Measurements from ENCODE around the gene NHSL2. TPM values are rescaled to one million over a fixed set of nuclear protein-coding genes. Genes with fewer than 3 reads are reported as not detected.

Gene NHSL2
- total RNA-seq, 3 donors from 2014 or later, result 5.4 to 9.2 (median 5.8) TPM

- DNase-seq (ENCODE audit: low spot score in 2 of 2), result no peak
- Histone ChIP-seq H3K4me3 (no peak overlapping the region), H3K27ac (no peak overlapping the region), H3K9me3 (no peaks in the 10 kb centered on the region), H3K4me1 (no peaks in the 10 kb centered on the region), H3K36me3 (no peaks in the 10 kb centered on the region), H3K27me3 (peaks cover 0 to 54% of the 10 kb centered on the region in 2 donors)
- intact Hi-C loops (cut with DNase I; ENCODE audit: low total_unique reads), result no loop called here
- no peak for TF ChIP-seq POLR2AphosphoS5 (IDR thresholded peaks at IDR 0.05)
- TF ChIP-seq, protein P1, sequence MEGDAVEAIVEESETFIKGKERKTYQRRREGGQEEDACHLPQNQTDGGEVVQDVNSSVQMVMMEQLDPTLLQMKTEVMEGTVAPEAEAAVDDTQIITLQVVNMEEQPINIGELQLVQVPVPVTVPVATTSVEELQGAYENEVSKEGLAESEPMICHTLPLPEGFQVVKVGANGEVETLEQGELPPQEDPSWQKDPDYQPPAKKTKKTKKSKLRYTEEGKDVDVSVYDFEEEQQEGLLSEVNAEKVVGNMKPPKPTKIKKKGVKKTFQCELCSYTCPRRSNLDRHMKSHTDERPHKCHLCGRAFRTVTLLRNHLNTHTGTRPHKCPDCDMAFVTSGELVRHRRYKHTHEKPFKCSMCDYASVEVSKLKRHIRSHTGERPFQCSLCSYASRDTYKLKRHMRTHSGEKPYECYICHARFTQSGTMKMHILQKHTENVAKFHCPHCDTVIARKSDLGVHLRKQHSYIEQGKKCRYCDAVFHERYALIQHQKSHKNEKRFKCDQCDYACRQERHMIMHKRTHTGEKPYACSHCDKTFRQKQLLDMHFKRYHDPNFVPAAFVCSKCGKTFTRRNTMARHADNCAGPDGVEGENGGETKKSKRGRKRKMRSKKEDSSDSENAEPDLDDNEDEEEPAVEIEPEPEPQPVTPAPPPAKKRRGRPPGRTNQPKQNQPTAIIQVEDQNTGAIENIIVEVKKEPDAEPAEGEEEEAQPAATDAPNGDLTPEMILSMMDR (IDR thresholded peaks at IDR 0.05), result no peak
These were observed 99.1 kb downstream of the NHSL2 start for GRCh38 chrX:72009731-72010130.

DNA sequence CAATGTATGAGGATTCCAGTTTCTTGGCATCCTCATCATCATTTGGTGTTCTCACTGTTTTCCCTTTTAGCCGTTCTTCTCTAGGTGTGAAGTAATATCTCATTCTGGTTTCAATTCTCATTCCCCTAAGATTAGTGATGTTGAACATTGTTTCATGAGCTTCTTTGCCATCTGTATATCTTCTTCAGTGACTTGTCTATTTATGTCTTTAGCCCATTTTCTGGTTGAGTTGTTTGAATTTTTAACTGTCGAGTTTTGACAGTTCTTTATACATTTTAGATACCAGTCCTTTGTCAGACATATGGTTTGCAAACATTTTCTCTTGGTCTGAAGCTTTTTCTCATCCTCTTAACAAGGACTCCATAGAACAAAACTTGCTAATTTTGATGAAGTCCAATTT lies 101.1 kb downstream of the NHSL2 start:
- intact Hi-C loops (cut with DNase I; ENCODE audit: low total_unique reads), result no loop called here
- no peak overlapping the region for H3K27ac ChIP-seq

DNA sequence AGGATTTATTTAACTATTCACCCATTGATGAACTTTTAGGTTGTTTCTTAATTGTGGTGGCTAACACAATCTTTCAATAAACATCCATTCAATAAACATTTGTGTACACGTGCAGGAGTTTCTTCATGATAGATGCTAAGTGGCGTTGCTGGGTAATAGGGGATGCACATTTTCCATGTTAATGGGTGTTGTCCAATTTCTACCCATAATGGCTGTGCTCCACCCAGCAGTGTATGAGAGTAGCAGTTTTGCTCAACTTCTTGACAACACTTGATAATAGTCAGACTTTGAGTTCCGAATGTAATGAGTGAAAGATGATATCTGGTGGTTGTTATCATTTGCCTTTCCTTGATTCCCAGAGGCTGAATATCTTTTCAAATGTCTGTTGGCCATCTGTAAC lies 104.7 kb downstream of the NHSL2 start:
- Histone ChIP-seq H3K4me3 (no peak overlapping the region), H3K4me1 (no peaks in the 10 kb centered on the region), H3K27me3 (peaks cover 0 to 46% of the 10 kb centered on the region in 2 donors), H3K27ac (no peak overlapping the region), H3K36me3 (no peaks in the 10 kb centered on the region), H3K9me3 (no peaks in the 10 kb centered on the region)
- DNase-seq (ENCODE audit: low spot score in 2 of 2), result no peak
- TF ChIP-seq, protein P1 (IDR thresholded peaks at IDR 0.05), result no peak
- no peak for TF ChIP-seq POLR2AphosphoS5 (IDR thresholded peaks at IDR 0.05)
- intact Hi-C loops (cut with DNase I; ENCODE audit: low total_unique reads), result no loop called here

More for the DNA sequence above, 101.1 kb downstream of the NHSL2 start:
- DNase-seq (ENCODE audit: low spot score in 2 of 2), result no peak
- H3K27me3 ChIP-seq, result peaks cover 0 to 39% of the 10 kb centered on the region in 2 donors
- H3K36me3 ChIP-seq, result no peaks in the 10 kb centered on the region
- H3K4me1 ChIP-seq, result no peaks in the 10 kb centered on the region
- no peaks in the 10 kb centered on the region for H3K9me3 ChIP-seq
- H3K4me3 ChIP-seq, result no peak overlapping the region
- TF ChIP-seq POLR2A (IDR thresholded peaks at IDR 0.05), result no peak

DNA sequence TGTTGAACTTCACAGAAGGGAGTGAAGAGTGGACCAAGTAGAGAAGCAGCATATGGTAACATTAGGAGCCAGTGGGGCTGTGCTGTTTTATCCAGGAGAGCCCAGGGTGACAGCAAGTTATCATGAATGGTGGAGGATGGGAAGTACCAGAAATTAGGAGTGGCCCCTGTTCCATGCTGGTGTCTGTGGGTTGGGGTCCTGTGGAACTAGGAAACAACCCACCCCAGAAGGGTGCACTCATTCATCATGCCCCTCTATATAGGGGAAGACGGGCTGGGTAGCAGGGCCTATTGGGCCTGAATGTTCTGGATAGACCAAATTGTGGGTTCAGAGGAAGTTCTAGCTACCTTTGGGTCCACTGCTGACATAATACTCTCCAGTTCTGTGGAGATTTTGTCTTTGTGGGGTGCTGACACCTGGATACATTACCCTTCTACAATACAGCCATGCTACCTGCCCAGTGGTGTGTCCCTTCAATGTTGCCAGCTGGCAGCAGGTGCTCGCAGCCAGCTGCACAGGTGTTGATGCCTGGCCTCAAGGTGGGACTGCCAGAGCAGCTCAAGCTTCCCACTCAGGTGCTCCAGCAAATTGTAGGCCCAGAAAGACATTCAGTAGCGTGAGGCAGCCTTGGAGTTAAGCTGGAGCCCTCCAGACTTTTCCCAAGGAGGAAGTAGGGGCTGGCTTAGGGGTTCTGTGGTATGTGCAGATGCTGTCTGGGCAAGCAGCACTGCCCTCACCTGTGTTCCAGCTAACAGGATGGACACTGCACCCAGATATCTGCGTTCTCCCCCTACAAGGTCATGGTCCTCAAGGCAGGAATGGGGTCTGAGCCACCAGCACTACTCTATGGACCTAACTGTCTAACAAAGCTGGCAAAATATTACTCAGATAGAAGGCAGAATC lies 106.5 kb downstream of the NHSL2 start:
- DNase-seq (ENCODE audit: low spot score in 2 of 2), result no peak
- intact Hi-C loops (cut with DNase I; ENCODE audit: low total_unique reads), result no loop called here

GRCh38 chrX:72018277-72019112 lies 107.8 kb downstream of the NHSL2 start:
- Histone ChIP-seq H3K9me3 (no peaks in the 10 kb centered on the region), H3K36me3 (no peaks in the 10 kb centered on the region), H3K4me1 (no peaks in the 10 kb centered on the region), H3K4me3 (peak overlapping the region; percentile 17 to 44 (median 28)), H3K27ac (peak overlapping the region; percentile 39 to 56), H3K27me3 (peaks cover 0 to 60% of the 10 kb centered on the region in 2 donors)
- peak; percentile 81 to 84 for DNase-seq (ENCODE audit: low spot score in 2 of 2)
- intact Hi-C loops (cut with DNase I; ENCODE audit: low total_unique reads), result no loop called here
- no peak for TF ChIP-seq POLR2AphosphoS5 (IDR thresholded peaks at IDR 0.05)
- TF ChIP-seq, protein P1 (IDR thresholded peaks at IDR 0.05), result peak in 2 of 3 donors; percentile 31 to 67

More for the DNA sequence above, 106.5 kb downstream of the NHSL2 start:
- no peak overlapping the region for H3K27ac ChIP-seq
- TF ChIP-seq, protein P1 (IDR thresholded peaks at IDR 0.05), result no peak
- TF ChIP-seq POLR2A (IDR thresholded peaks at IDR 0.05) (no peak), POLR2AphosphoS5 (IDR thresholded peaks at IDR 0.05) (no peak)
- no peaks in the 10 kb centered on the region for H3K4me1 ChIP-seq
- H3K36me3 ChIP-seq, result no peaks in the 10 kb centered on the region
- peaks cover 0 to 54% of the 10 kb centered on the region in 2 donors for H3K27me3 ChIP-seq
- H3K4me3 ChIP-seq, result no peak overlapping the region
- no peaks in the 10 kb centered on the region for H3K9me3 ChIP-seq
